T-helper 1 cell treated with Interleukin-12 subunit alpha and Interleukin-12 subunit beta and Interleukin-4 antibody, amounts not matched to agents 30 ng/mL and 1 ng/mL, for 36 hours (primary cell): ENCODE measurements around the gene FAIM2. TPM values are rescaled to one million over a fixed set of nuclear protein-coding genes. Genes with fewer than 3 reads are reported as not detected.

Source experiments
- intact Hi-C: fragments of 100-400 bp; cut with micrococcal nuclease; formaldehyde crosslinking; loops from one replicate; pipeline ENCODE4 v1.15.1; 2024
- total RNA-seq: library from RNA; stranded (reverse); gene quantifications from 2 replicates; pipeline ENCODE4 v1.2.3, GENCODE V29; 2022

FAIM2 gene
- total RNA-seq, 1 donor from 2014 or later: 0.83 TPM

- intact Hi-C loops: no loop called here
Measured at GRCh38 chr12:49939707-49940106, 36.0 kb upstream of the FAIM2 start.

GRCh38 chr12:49939307-49939706, 35.6 kb upstream of the FAIM2 start:
- intact Hi-C loops: no loop called here

GRCh38 chr12:49937639-49938300, 34.1 kb upstream of the FAIM2 start:
- intact Hi-C loops: no loop called here

- intact Hi-C loops: no loop called here
Measured at GRCh38 chr12:49936925-49937324, 33.2 kb upstream of the FAIM2 start.

- intact Hi-C loops: no loop called here
Measured at GRCh38 chr12:49934505-49934904, 30.8 kb upstream of the FAIM2 start.

- intact Hi-C loops: no loop called here
Measured at GRCh38 chr12:49933796-49934195, 30.1 kb upstream of the FAIM2 start.

GRCh38 chr12:49932533-49933130, 28.9 kb upstream of the FAIM2 start:
- intact Hi-C loops: no loop called here

- intact Hi-C loops: no loop called here
Measured at GRCh38 chr12:49932023-49932422, 28.3 kb upstream of the FAIM2 start.

GRCh38 chr12:49930515-49931288, 27.0 kb upstream of the FAIM2 start:
- intact Hi-C loops: no loop called here

- intact Hi-C loops: no loop called here
Measured at GRCh38 chr12:49929581-49929980, 25.9 kb upstream of the FAIM2 start.

- intact Hi-C loops: no loop called here
Measured at GRCh38 chr12:49928471-49928870, 24.8 kb upstream of the FAIM2 start.

- intact Hi-C loops: no loop called here
Measured at GRCh38 chr12:49925433-49926204, 21.9 kb upstream of the FAIM2 start.

- intact Hi-C loops: no loop called here
Measured at GRCh38 chr12:49924628-49925246, 21.0 kb upstream of the FAIM2 start.

- intact Hi-C loops: no loop called here
Measured at GRCh38 chr12:49923880-49924556, 20.3 kb upstream of the FAIM2 start.

- intact Hi-C loops: no loop called here
Measured at GRCh38 chr12:49923035-49923644, 19.4 kb upstream of the FAIM2 start.

GRCh38 chr12:49922349-49923034, 18.8 kb upstream of the FAIM2 start:
- intact Hi-C loops: no loop called here

- intact Hi-C loops: no loop called here
Measured at GRCh38 chr12:49921936-49922335, 18.2 kb upstream of the FAIM2 start.

GRCh38 chr12:49921299-49921698, 17.6 kb upstream of the FAIM2 start:
- intact Hi-C loops: no loop called here

- intact Hi-C loops: no loop called here
Measured at GRCh38 chr12:49920915-49921286, 17.2 kb upstream of the FAIM2 start.
